HepG2 (cell line): Measurements from ENCODE around the gene TRIP4. TPM values are rescaled to one million over a fixed set of nuclear protein-coding genes. Genes with fewer than 3 reads are reported as not detected.

Experiments
- ETS1 ChIP-seq: sonication (generic); formaldehyde crosslinking; IDR thresholded peaks from 2 replicates; pipeline ENCODE4 v1.4.0; 2020; ENCODE audit warnings: missing genetic modification reagents
- HDAC6 ChIP-seq: fragments of 200-600 bp; sonication (generic); IDR thresholded peaks from 2 replicates; pipeline ENCODE4 v1.7.0; 2017; ENCODE audit warnings: mild to moderate bottlenecking, antibody characterized with exemption, low read length, low read depth
- HIVEP1 ChIP-seq: sonication (generic); formaldehyde crosslinking; IDR thresholded peaks from 2 replicates; pipeline ENCODE4 v1.4.0; 2020; ENCODE audit warnings: mild to moderate bottlenecking, missing genetic modification reagents
- HOMEZ ChIP-seq: IDR thresholded peaks from 2 replicates; pipeline ENCODE4 v1.6.1; 2016; ENCODE audit warnings: low read depth
- IKZF5 ChIP-seq: IDR thresholded peaks from 2 replicates; pipeline ENCODE4 v1.6.1; 2018; ENCODE audit warnings: missing genetic modification reagents, mild to moderate bottlenecking, missing compliant biosample characterization
- KDM5A ChIP-seq: fragments of 200-600 bp; sonication (generic); IDR thresholded peaks from 2 replicates; pipeline ENCODE4 v1.7.0; 2018; ENCODE audit warnings: antibody characterized with exemption, mild to moderate bottlenecking, low read length, borderline replicate concordance
- NAIF1 ChIP-seq: sonication (generic); formaldehyde crosslinking; IDR thresholded peaks from 2 replicates; pipeline ENCODE4 v1.5.0; 2020; ENCODE audit warnings: mild to moderate bottlenecking, missing genetic modification reagents, borderline replicate concordance
- RERE ChIP-seq: IDR thresholded peaks from 2 replicates; pipeline ENCODE4 v1.6.1; 2016; ENCODE audit warnings: low read depth, missing genetic modification reagents, missing compliant biosample characterization
- TFE3 ChIP-seq: IDR thresholded peaks from 2 replicates; pipeline ENCODE4 v1.6.1; 2016
- ZNF576 ChIP-seq: sonication (generic); formaldehyde crosslinking; IDR thresholded peaks from 2 replicates; pipeline ENCODE4 v1.4.0; 2020; ENCODE audit warnings: mild to moderate bottlenecking, missing genetic modification reagents
- ZNF7 ChIP-seq: IDR thresholded peaks from 2 replicates; pipeline ENCODE4 v1.6.1; 2016; ENCODE audit warnings: missing biosample characterization, missing genetic modification reagents
- ZNF740 ChIP-seq: sonication (generic); formaldehyde crosslinking; IDR thresholded peaks from 2 replicates; pipeline ENCODE4 v1.4.0; 2020; ENCODE audit warnings: missing genetic modification reagents
- ZNF747 ChIP-seq: sonication (generic); formaldehyde crosslinking; IDR thresholded peaks from 2 replicates; pipeline ENCODE4 v1.8.1; 2023; ENCODE audit warnings: missing genetic modification reagents, mild to moderate bottlenecking, borderline replicate concordance
- ZNF891 ChIP-seq: sonication (generic); formaldehyde crosslinking; IDR thresholded peaks from 2 replicates; pipeline ENCODE4 v1.5.0; 2020; ENCODE audit warnings: mild to moderate bottlenecking, missing genetic modification reagents
- polyA plus RNA-seq, 8 experiments: library from polyadenylated mRNA; depleted of rRNA in 3 of 8; stranded (reverse) in 7 of 8; unstranded in 1 of 8; fragments of >200 nt; fragmentation: Illumina TruSeq in 4 of 8; extraction: Trizol in 4 of 8; gene quantifications; 2 replicates each; pipeline versions ENCODE4 v1.2.1 to v1.2.3, GENCODE V29; 2011 to 2016; ENCODE audit warnings: low read depth in 4 of 8, missing spikeins in 1 of 8, mixed read lengths in 1 of 8; ENCODE audit not compliant: insufficient read depth in 1 of 8
- total RNA-seq, 5 experiments: library from RNA; depleted of rRNA; stranded (reverse); fragments of >200 nt; fragmentation: Illumina TruSeq; extraction: Trizol; gene quantifications; 2 replicates each; pipeline ENCODE4 v1.2.3, GENCODE V29; 2016; ENCODE audit warnings: low read depth in 1 of 5

The TRIP4 gene
- total and polyA plus RNA-seq, 2 of the 13 experiments (the other 11 are each of a cell fraction or from before 2014, with no cell fraction given) = 7.1 to 11.8 TPM

- TF ChIP-seq IKZF5 (peak; percentile 93), HDAC6 (no peak), KDM5A (peak; percentile 99), HOMEZ (CRISPR knock-in tag) (peak; percentile 97), ETS1 (CRISPR knock-in tag) (peak; percentile 76; the same call in 1 of the 2 replicates), RERE (peak; percentile 74), ZNF747 (CRISPR knock-in tag) (peak; percentile 86; the same call in 1 of the 2 replicates), ZNF576 (CRISPR knock-in tag) (peak; percentile 83; the same call in 1 of the 2 replicates), HIVEP1 (peak; percentile 88), NAIF1 (peak; percentile 73), ZNF891 (CRISPR knock-in tag) (peak; percentile 97), TFE3 (CRISPR knock-in tag) (peak; percentile 51; the same call in 1 of the 2 replicates), ZNF740 (peak; percentile 87), ZNF7 (CRISPR knock-in tag) (no peak; the same call in 1 of the 2 replicates)
Measured at GRCh38 chr15:64387562-64388168, at the start of gene TRIP4 (continued).
